ENCODE data around the gene BLMH. TPM values are rescaled to one million over a fixed set of nuclear protein-coding genes. Genes with fewer than 3 reads are reported as not detected.
A peak's percentile ranks its signal among the peaks of the same experiment; 100 is the strongest.

BLMH gene
- total RNA-seq, 4 donors from 2014 or later, result 13.5 to 32.1 (median 20.4) TPM

DNA sequence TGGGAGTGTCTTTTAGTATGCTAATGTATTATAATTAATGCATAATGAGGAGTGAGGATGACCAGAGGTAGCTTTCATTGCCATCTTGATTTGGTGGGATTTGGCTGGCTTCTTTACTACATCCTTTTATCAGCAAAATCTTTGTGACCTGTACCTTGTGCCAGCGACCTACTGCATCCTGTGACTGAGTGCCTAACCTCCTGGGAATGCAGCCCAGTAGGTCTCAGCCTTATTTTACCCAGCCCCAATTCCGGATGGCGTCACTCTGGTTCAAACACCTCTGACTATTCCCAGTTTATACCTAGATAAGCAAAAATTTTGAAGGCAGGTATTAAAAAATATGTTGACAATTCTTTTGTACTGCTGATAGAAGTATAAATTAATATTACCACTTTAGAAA, 10.5 kb upstream of the BLMH start:
- H3K4me1 ChIP-seq, result peaks cover 0 to 10% (median 5%) of the 10 kb centered on the region in 4 donors
- WGBS, 2 donors (ENCODE audit: low coverage in 1 of 2), result 73 to 94% methylated on average over 3 of the region's 3 CpGs
- intact Hi-C loops (cut with DNase I; ENCODE audit: low total_unique reads) (no loop called here), in situ Hi-C loops (cut with MboI; ENCODE audit: low pct_ligation_motif_present in 1 of 4, low pct_unique_long_range_greater_than_20kb in 1 of 4, low sequenced_read_pairs in 3 of 4) (no loop called here)
- H3K9me3 ChIP-seq, result no peaks in the 10 kb centered on the region
- H3K27ac ChIP-seq, result no peak overlapping the region
- no peaks in the 10 kb centered on the region for H3K36me3 ChIP-seq
- DNase-seq, result no peak
- no peak for TF ChIP-seq EP300 (IDR thresholded peaks at IDR 0.05; ENCODE audit: low read depth)
- TF ChIP-seq, protein P1, sequence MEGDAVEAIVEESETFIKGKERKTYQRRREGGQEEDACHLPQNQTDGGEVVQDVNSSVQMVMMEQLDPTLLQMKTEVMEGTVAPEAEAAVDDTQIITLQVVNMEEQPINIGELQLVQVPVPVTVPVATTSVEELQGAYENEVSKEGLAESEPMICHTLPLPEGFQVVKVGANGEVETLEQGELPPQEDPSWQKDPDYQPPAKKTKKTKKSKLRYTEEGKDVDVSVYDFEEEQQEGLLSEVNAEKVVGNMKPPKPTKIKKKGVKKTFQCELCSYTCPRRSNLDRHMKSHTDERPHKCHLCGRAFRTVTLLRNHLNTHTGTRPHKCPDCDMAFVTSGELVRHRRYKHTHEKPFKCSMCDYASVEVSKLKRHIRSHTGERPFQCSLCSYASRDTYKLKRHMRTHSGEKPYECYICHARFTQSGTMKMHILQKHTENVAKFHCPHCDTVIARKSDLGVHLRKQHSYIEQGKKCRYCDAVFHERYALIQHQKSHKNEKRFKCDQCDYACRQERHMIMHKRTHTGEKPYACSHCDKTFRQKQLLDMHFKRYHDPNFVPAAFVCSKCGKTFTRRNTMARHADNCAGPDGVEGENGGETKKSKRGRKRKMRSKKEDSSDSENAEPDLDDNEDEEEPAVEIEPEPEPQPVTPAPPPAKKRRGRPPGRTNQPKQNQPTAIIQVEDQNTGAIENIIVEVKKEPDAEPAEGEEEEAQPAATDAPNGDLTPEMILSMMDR (IDR thresholded peaks at IDR 0.05), result no peak
- no peak for TF ChIP-seq POLR2AphosphoS5 (IDR thresholded peaks at IDR 0.05)
- no peak for TF ChIP-seq POLR2A (IDR thresholded peaks at IDR 0.05)
- no peaks in the 10 kb centered on the region for H3K27me3 ChIP-seq
- no peak overlapping the region for H3K4me3 ChIP-seq

DNA sequence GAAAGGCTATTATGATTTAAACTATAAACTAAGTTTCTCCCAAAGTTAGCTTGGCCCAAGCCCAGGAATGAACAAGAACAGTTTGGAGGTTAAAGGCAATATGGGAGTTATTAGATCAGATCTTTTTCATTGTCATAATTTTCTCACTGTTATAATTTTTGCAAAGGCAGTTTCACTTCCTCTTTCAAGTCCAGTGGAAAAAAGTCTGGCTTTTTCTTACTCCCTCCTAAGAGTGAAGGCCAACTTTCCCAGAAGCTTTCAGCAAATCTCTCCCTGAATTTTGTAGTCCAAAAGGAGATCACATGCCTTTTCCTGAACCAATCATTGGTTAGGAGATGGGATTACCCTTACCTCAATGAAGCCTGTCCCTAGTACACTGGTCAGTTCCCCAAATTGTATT, 9.1 kb upstream of the BLMH start:
- Histone ChIP-seq H3K27me3 (no peaks in the 10 kb centered on the region), H3K9me3 (no peaks in the 10 kb centered on the region), H3K27ac (no peak overlapping the region), H3K4me3 (no peak overlapping the region), H3K4me1 (peaks cover 0 to 5% (median 2%) of the 10 kb centered on the region in 4 donors), H3K36me3 (no peaks in the 10 kb centered on the region)
- intact Hi-C loops (cut with DNase I; ENCODE audit: low total_unique reads) (no loop called here), in situ Hi-C loops (cut with MboI; ENCODE audit: low pct_ligation_motif_present in 1 of 4, low pct_unique_long_range_greater_than_20kb in 1 of 4, low sequenced_read_pairs in 3 of 4) (no loop called here)
- DNase-seq, result no peak
- no peak for TF ChIP-seq POLR2AphosphoS5 (IDR thresholded peaks at IDR 0.05)
- TF ChIP-seq EP300 (IDR thresholded peaks at IDR 0.05; ENCODE audit: low read depth), result no peak
- TF ChIP-seq POLR2A (IDR thresholded peaks at IDR 0.05), result no peak
- TF ChIP-seq, protein P1 (IDR thresholded peaks at IDR 0.05), result no peak

DNA sequence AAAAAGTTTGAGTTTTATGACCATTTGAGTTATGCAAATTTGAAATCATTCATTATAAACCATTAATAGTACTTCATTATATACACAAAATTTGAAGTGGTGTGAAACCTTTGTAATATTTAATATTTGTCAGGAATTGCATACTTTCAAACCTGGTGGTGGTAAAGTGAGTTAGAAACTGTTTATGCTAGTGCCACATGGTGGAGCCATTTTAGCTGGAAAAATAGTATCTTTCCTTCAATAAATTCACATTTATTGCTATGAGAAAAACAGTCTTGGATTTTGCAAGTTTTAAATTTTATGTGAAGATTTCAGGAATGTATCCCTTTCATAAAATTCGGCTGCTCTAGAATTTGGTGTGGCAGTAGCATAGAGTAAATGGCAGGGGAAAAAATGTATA, 7.3 kb upstream of the BLMH start:
- in situ Hi-C loops (cut with MboI; ENCODE audit: low pct_ligation_motif_present in 1 of 4, low pct_unique_long_range_greater_than_20kb in 1 of 4, low sequenced_read_pairs in 3 of 4), result no loop called here
- WGBS, 2 donors (ENCODE audit: low coverage in 1 of 2), result 50 to 67% methylated on average over 1 of the region's 1 CpG
- no peaks in the 10 kb centered on the region for H3K27me3 ChIP-seq
- DNase-seq, result no peak
- H3K27ac ChIP-seq, result no peak overlapping the region
- TF ChIP-seq, protein P1 (IDR thresholded peaks at IDR 0.05), result peak in 2 of 5 experiments; percentile 14 to 34
- TF ChIP-seq POLR2AphosphoS5 (IDR thresholded peaks at IDR 0.05) (no peak), EP300 (IDR thresholded peaks at IDR 0.05; ENCODE audit: low read depth) (no peak)
- no peaks in the 10 kb centered on the region for H3K36me3 ChIP-seq
- no peaks in the 10 kb centered on the region for H3K9me3 ChIP-seq
- no peaks in the 10 kb centered on the region for H3K4me1 ChIP-seq
- no peak overlapping the region for H3K4me3 ChIP-seq
- intact Hi-C loops (cut with DNase I; ENCODE audit: low total_unique reads), result no loop called here

DNA sequence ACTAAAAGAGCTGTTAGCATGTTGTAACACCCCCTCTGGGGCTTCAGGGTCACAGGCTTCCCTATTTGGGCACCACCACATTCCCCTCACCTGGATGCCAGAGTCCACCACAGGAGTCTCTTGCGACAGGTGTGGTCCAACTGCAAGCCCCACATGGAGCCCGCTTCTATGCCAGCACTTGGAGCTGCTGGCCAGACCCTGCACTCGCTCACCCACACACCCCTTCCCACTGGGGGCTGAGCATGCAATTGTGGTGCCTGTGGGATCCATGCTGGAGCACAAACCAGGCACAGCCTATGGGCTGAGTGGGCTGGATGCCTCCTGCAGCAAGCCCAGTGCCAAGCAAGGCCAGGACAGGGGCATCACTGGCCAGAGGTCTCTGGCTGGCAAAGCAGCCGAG, 6.0 kb upstream of the BLMH start:
- H3K27me3 ChIP-seq, result no peaks in the 10 kb centered on the region
- TF ChIP-seq EP300 (IDR thresholded peaks at IDR 0.05; ENCODE audit: low read depth) (no peak), POLR2A (IDR thresholded peaks at IDR 0.05) (no peak), POLR2AphosphoS5 (IDR thresholded peaks at IDR 0.05) (no peak)
- TF ChIP-seq, protein P1 (IDR thresholded peaks at IDR 0.05), result no peak
- WGBS, 2 donors (ENCODE audit: low coverage in 1 of 2), result 96 to 100% methylated on average over 1 to 4 of the region's 4 CpGs
- no peak for DNase-seq
- no peak overlapping the region for H3K4me3 ChIP-seq
- H3K9me3 ChIP-seq, result no peaks in the 10 kb centered on the region
- in situ Hi-C loops (cut with MboI; ENCODE audit: low pct_ligation_motif_present in 1 of 4, low pct_unique_long_range_greater_than_20kb in 1 of 4, low sequenced_read_pairs in 3 of 4) (no loop called here), intact Hi-C loops (cut with DNase I; ENCODE audit: low total_unique reads) (no loop called here)
- H3K4me1 ChIP-seq, result no peaks in the 10 kb centered on the region
- no peaks in the 10 kb centered on the region for H3K36me3 ChIP-seq
- no peak overlapping the region for H3K27ac ChIP-seq

All from transverse colon (tissue), 4 donors.